ENCODE results near the gene STIM2.

DNA sequence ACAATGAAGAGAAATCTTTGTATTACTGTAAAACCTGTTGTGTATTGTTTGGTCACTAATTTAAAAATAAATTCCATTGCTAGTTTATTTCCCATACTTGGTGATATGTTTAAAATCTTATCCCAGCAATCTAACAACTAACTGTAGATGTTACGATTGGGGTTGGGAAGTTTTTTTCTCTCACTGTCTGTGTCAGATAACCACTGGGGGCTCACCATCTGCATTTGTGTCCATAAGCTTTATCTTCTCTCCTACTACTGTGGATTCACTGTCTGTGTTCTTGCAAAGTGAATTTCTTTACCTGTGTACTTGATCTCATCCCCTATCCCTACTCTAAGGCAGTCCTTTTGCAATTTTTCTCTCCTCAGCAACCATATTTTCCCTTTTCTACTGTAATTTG, 81.3 kb downstream of the STIM2 start:
- TF ChIP-seq, protein P1, sequence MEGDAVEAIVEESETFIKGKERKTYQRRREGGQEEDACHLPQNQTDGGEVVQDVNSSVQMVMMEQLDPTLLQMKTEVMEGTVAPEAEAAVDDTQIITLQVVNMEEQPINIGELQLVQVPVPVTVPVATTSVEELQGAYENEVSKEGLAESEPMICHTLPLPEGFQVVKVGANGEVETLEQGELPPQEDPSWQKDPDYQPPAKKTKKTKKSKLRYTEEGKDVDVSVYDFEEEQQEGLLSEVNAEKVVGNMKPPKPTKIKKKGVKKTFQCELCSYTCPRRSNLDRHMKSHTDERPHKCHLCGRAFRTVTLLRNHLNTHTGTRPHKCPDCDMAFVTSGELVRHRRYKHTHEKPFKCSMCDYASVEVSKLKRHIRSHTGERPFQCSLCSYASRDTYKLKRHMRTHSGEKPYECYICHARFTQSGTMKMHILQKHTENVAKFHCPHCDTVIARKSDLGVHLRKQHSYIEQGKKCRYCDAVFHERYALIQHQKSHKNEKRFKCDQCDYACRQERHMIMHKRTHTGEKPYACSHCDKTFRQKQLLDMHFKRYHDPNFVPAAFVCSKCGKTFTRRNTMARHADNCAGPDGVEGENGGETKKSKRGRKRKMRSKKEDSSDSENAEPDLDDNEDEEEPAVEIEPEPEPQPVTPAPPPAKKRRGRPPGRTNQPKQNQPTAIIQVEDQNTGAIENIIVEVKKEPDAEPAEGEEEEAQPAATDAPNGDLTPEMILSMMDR (IDR thresholded peaks at IDR 0.05; ENCODE audit: extremely low read depth in 1 of 2, insufficient read depth in 1 of 2, low read depth in 1 of 2, low read length in 2 of 2) = no peak
- no peak for TF ChIP-seq POLR2A (IDR thresholded peaks at IDR 0.05; ENCODE audit: low read depth, low read length)
- no peak for TF ChIP-seq JUN (IDR thresholded peaks at IDR 0.05; ENCODE audit: borderline replicate concordance, insufficient read depth, insufficient read length, low read depth)
- no peak for TF ChIP-seq MYC (IDR thresholded peaks at IDR 0.05; ENCODE audit: low read depth, low read length)
- no peak for TF ChIP-seq POLR2AphosphoS5 (IDR thresholded peaks at IDR 0.05; ENCODE audit: insufficient read depth, low read depth, low read length)
- TF ChIP-seq EZH2 (IDR thresholded peaks at IDR 0.05; ENCODE audit: borderline replicate concordance, low read depth, low read length, severe bottlenecking) = no peak
- no peak for TF ChIP-seq FOS (IDR thresholded peaks at IDR 0.05; ENCODE audit: borderline replicate concordance, insufficient read depth, low read length)
- TF ChIP-seq, protein P2, sequence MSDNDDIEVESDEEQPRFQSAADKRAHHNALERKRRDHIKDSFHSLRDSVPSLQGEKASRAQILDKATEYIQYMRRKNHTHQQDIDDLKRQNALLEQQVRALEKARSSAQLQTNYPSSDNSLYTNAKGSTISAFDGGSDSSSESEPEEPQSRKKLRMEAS (IDR thresholded peaks at IDR 0.05; ENCODE audit: insufficient read depth, insufficient read length) = no peak

Measured in endothelial cell of umbilical vein (primary cell).